LNCAP (cell line): Measurements from ENCODE around the gene BHLHE23.

Source experiments
- TF ChIP-seq, protein P1 (sequence below): fragments of 450-650 bp; IDR thresholded peaks from 2 replicates; pipeline ENCODE4 v1.5.1; 2017; ENCODE audit warnings: mild to moderate bottlenecking

BHLHE23 gene

GRCh38 chr20:63046841-63047240 lies 40.1 kb upstream of the BHLHE23 start:
- TF ChIP-seq, protein P1, sequence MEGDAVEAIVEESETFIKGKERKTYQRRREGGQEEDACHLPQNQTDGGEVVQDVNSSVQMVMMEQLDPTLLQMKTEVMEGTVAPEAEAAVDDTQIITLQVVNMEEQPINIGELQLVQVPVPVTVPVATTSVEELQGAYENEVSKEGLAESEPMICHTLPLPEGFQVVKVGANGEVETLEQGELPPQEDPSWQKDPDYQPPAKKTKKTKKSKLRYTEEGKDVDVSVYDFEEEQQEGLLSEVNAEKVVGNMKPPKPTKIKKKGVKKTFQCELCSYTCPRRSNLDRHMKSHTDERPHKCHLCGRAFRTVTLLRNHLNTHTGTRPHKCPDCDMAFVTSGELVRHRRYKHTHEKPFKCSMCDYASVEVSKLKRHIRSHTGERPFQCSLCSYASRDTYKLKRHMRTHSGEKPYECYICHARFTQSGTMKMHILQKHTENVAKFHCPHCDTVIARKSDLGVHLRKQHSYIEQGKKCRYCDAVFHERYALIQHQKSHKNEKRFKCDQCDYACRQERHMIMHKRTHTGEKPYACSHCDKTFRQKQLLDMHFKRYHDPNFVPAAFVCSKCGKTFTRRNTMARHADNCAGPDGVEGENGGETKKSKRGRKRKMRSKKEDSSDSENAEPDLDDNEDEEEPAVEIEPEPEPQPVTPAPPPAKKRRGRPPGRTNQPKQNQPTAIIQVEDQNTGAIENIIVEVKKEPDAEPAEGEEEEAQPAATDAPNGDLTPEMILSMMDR: no peak

- TF ChIP-seq, protein P1: no peak
These were observed 39.2 kb upstream of the BHLHE23 start for GRCh38 chr20:63045991-63046390.

- TF ChIP-seq, protein P1: no peak
These were observed 38.6 kb upstream of the BHLHE23 start for GRCh38 chr20:63045401-63045800.

GRCh38 chr20:63044605-63045004 lies 37.8 kb upstream of the BHLHE23 start:
- TF ChIP-seq, protein P1: no peak

GRCh38 chr20:63044204-63044600 lies 37.4 kb upstream of the BHLHE23 start:
- TF ChIP-seq, protein P1: no peak

DNA sequence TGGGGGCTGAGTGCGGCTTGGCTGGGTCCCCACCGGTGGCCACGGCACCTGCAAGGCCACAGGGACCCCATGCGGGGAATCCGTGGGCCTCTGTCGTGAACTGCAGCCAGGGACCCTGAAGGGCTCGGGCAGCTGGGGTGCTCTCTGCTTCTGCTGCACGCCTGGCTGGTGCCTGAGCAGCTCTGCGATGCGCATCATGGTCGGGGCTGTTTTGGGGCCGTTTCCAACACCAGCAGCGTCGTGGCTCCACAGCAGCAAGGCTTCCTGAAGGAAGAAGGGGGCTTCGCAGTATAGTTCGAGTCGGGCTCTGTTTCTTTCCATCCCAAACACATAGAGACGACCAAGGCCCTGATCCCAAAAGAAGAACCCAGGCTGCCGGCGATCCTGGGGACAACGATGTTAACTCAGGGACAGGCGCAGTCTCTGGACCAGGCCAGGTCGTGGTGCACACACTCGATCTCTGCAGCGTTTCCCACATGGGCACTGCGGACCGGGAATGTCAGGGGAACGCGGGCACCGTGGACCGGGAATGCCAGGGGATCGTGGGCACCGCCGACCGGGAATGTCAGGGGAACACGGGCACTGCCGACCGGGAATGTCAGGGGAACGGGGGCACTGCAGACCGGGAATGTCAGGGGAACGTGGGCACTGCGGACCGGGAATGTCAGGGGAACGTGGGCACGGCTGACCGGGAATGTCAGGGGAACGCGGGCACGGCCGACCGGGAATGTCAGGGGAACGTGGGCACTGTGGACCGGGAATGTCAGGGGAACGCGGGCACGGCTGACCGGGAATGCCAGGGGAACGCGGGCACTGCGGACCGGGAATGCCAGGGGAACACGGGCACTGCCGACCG lies 36.8 kb upstream of the BHLHE23 start:
- TF ChIP-seq, protein P1: no peak

GRCh38 chr20:63042448-63043071 lies 35.8 kb upstream of the BHLHE23 start:
- TF ChIP-seq, protein P1: no peak
